Astrocyte (in vitro differentiated cells and primary cell): ENCODE results near the gene ACVR2B.

Source experiments
- EZH2 ChIP-seq: IDR thresholded peaks from 2 replicates; pipeline ENCODE4 v1.6.1; 2012; ENCODE audit warnings: mild to moderate bottlenecking, low read length, inconsistent platforms; ENCODE audit not compliant: insufficient read depth
- TF ChIP-seq, protein P1 (sequence below): IDR thresholded peaks from 2 replicates; pipeline ENCODE4 v1.5.1; 2011; ENCODE audit warnings: low read depth, mild to moderate bottlenecking, inconsistent platforms, low read length, moderate library complexity; ENCODE audit not compliant: insufficient read depth

DNA sequence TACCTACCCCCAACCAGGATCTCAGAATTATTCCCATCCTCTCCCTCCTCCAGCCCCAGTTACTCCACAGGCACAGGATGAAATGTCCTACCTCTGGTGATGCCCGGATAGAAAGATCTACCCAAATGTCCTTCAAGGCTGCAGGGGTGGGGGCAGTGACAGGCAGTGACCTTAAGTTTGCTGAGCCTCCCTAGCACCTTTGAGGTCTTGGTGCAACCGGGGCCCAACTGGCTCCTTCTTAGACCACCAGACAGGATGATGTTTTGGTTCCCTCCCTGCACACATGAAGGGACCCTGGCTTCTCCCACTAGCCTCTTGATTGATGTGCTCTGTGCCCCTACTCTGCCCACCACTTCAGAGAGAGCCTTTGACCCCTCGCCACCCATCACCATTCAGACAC is 78.8 kb downstream of the ACVR2B start:
- TF ChIP-seq, protein P1, sequence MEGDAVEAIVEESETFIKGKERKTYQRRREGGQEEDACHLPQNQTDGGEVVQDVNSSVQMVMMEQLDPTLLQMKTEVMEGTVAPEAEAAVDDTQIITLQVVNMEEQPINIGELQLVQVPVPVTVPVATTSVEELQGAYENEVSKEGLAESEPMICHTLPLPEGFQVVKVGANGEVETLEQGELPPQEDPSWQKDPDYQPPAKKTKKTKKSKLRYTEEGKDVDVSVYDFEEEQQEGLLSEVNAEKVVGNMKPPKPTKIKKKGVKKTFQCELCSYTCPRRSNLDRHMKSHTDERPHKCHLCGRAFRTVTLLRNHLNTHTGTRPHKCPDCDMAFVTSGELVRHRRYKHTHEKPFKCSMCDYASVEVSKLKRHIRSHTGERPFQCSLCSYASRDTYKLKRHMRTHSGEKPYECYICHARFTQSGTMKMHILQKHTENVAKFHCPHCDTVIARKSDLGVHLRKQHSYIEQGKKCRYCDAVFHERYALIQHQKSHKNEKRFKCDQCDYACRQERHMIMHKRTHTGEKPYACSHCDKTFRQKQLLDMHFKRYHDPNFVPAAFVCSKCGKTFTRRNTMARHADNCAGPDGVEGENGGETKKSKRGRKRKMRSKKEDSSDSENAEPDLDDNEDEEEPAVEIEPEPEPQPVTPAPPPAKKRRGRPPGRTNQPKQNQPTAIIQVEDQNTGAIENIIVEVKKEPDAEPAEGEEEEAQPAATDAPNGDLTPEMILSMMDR: no peak
- no peak for TF ChIP-seq EZH2
